Measurements from ENCODE around the gene SMCO2. TPM values are rescaled to one million over a fixed set of nuclear protein-coding genes. Genes with fewer than 3 reads are reported as not detected.

SMCO2 gene
- total and polyA plus RNA-seq, 2 of the 13 experiments (the other 11 are each of a cell fraction or from before 2014, with no cell fraction given), result 0.15 TPM; not detected in 1

DNA sequence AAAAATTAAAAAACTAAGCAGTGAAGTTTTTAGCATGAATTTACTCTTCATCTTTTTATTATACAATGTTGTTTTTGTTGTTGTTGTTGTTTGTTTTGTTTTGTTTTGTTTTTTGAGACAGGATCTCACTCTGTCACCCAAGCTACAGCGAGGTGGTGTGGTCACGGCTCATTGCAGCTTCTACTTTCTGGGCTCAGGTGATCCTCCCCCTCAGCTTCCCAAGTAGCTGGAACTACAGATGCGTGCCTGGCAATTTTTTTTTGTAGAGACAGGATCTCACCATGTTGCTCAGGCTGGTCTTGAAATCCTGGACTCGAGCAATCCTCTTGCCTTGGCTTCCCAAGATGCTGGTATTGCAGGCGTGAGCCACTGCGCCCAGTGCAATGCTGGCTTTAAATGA lies 88.8 kb downstream of the SMCO2 start:
- DNase-seq (ENCODE audit: low spot score), result no peak
- BruUV-seq (replicated peaks), result no TSS peak
- Histone ChIP-seq H3K79me2 (ENCODE audit: insufficient read depth, low read length) (peaks cover 31% of the 10 kb centered on the region), H3K9ac (ENCODE audit: insufficient read depth, low read depth, low read length) (no peak overlapping the region), H3K36me3 (replicated peaks in 1 of 2; ENCODE audit: control insufficient read depth in 1 of 2, insufficient read depth in 2 of 2, low read length in 2 of 2) (no peaks in the 10 kb centered on the region; a peak in 1 of 5 replicates), H3K4me1 (ENCODE audit: insufficient read depth, low read length) (peaks cover 12% of the 10 kb centered on the region), H3K27ac (ENCODE audit: extremely low read length, insufficient read depth, low read length) (no peak overlapping the region), H3K4me3 (replicated peaks in 1 of 3; ENCODE audit: insufficient read depth in 1 of 3, low read depth in 2 of 3, low read length in 3 of 3) (no peak overlapping the region), H3K9me3 (ENCODE audit: low read length) (no peaks in the 10 kb centered on the region), H3K27me3 (ENCODE audit: control insufficient read depth in 1 of 2, insufficient read depth in 2 of 2, low read length in 2 of 2) (no peaks in the 10 kb centered on the region), H2AFZ (ENCODE audit: low read length) (no peak overlapping the region), H4K20me1 (ENCODE audit: insufficient read depth, low read length) (no peaks in the 10 kb centered on the region), H3K4me2 (ENCODE audit: low read depth, low read length) (no peak overlapping the region)
- in situ Hi-C loops (cut with HindIII; ENCODE audit: extremely low pct_ligation_motif_present, low pct_unique_long_range_greater_than_20kb), result no loop called here
- 79% methylated on average over 6 of the region's 6 CpGs for WGBS (ENCODE audit: low lambda C conversion rate)
- CTCF ChIA-PET (ENCODE audit: low intra/inter-chr PET ratio, low total read pairs), result no interaction called here
- FAIRE-seq, result no peak
- POLR2A ChIA-PET, result no interaction called here
- ATAC-seq, result no peak
- TF ChIP-seq ZNF256 (CRISPR knock-in tag; conservative IDR thresholded peaks at IDR 0.05), result no peak
- TF ChIP-seq NCOA5 (CRISPR knock-in tag; IDR thresholded peaks at IDR 0.05), result no peak
- no peak for TF ChIP-seq ZNF780A (CRISPR knock-in tag; IDR thresholded peaks at IDR 0.05)
- TF ChIP-seq CCAR2 (optimal IDR thresholded peaks at IDR 0.05; ENCODE audit: low read depth, low read length), result no peak
- TF ChIP-seq, protein P1, sequence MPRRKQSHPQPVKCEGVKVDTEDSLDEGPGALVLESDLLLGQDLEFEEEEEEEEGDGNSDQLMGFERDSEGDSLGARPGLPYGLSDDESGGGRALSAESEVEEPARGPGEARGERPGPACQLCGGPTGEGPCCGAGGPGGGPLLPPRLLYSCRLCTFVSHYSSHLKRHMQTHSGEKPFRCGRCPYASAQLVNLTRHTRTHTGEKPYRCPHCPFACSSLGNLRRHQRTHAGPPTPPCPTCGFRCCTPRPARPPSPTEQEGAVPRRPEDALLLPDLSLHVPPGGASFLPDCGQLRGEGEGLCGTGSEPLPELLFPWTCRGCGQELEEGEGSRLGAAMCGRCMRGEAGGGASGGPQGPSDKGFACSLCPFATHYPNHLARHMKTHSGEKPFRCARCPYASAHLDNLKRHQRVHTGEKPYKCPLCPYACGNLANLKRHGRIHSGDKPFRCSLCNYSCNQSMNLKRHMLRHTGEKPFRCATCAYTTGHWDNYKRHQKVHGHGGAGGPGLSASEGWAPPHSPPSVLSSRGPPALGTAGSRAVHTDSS (CRISPR knock-in tag; conservative IDR thresholded peaks at IDR 0.05), result no peak
- intact Hi-C loops (cut with micrococcal nuclease; ENCODE audit: unreplicated experiment), result no loop called here

GRCh38 chr12:27537855-27538675 lies 91.5 kb downstream of the SMCO2 start:
- Histone ChIP-seq H3K4me2 (ENCODE audit: low read depth, low read length) (no peak overlapping the region), H3K9ac (ENCODE audit: insufficient read depth, low read depth, low read length) (no peak overlapping the region), H4K20me1 (ENCODE audit: insufficient read depth, low read length) (no peaks in the 10 kb centered on the region; the same call in 1 of the 2 replicates), H3K36me3 (replicated peaks in 1 of 2; ENCODE audit: control insufficient read depth in 1 of 2, insufficient read depth in 2 of 2, low read length in 2 of 2) (no peaks in the 10 kb centered on the region; a peak in 1 of 5 replicates), H3K79me2 (ENCODE audit: insufficient read depth, low read length) (peaks cover 31% of the 10 kb centered on the region), H3K4me3 (replicated peaks in 1 of 3; ENCODE audit: insufficient read depth in 1 of 3, low read depth in 2 of 3, low read length in 3 of 3) (no peak overlapping the region), H3K9me3 (ENCODE audit: low read length) (no peaks in the 10 kb centered on the region), H3K27ac (ENCODE audit: extremely low read length, insufficient read depth, low read length) (no peak overlapping the region), H2AFZ (ENCODE audit: low read length) (no peak overlapping the region), H3K27me3 (ENCODE audit: control insufficient read depth in 1 of 2, insufficient read depth in 2 of 2, low read length in 2 of 2) (no peaks in the 10 kb centered on the region), H3K4me1 (ENCODE audit: insufficient read depth, low read length) (peaks cover 6% of the 10 kb centered on the region; the same call in 1 of the 2 replicates)
- ATAC-seq (no peak), FAIRE-seq (no peak), DNase-seq (ENCODE audit: low spot score) (no peak)
- BruUV-seq (replicated peaks), result no TSS peak
- intact Hi-C loops (cut with micrococcal nuclease; ENCODE audit: unreplicated experiment), result no loop called here
- ChIA-PET POLR2A (no interaction called here), CTCF (ENCODE audit: low intra/inter-chr PET ratio, low total read pairs) (no interaction called here)
- 70% methylated on average over 8 of the region's 8 CpGs for WGBS (ENCODE audit: low lambda C conversion rate)
- in situ Hi-C loops (cut with HindIII; ENCODE audit: extremely low pct_ligation_motif_present, low pct_unique_long_range_greater_than_20kb), result no loop called here
- TF ChIP-seq ZNF230 (CRISPR knock-in tag; IDR thresholded peaks at IDR 0.05) (no peak), ZNF432 (CRISPR knock-in tag; IDR thresholded peaks at IDR 0.05; ENCODE audit: borderline replicate concordance) (no peak), RERE (CRISPR knock-in tag; IDR thresholded peaks at IDR 0.05; ENCODE audit: low read depth) (no peak), TOPORS (CRISPR knock-in tag; IDR thresholded peaks at IDR 0.05) (no peak), PPARG (CRISPR knock-in tag; conservative IDR thresholded peaks at IDR 0.05) (no peak)

Measured in HepG2 (cell line).